Lower leg skin (tissue), 4 donors: ENCODE results near the gene SEMA3A. TPM values are rescaled to one million over a fixed set of nuclear protein-coding genes. Genes with fewer than 3 reads are reported as not detected.

ENCODE experiments used
- DNase-seq, 2 donors: peaks; one replicate each; pipeline ENCODE4 v3.0.0-alpha.2; 2019; ENCODE audit warnings: low spot score in 2 of 2
- H3K4me3 ChIP-seq: fragments of 200-600 bp; sonication (generic); 2 replicates; pipeline ENCODE4 v1.5.1; 2017; ENCODE audit warnings: mild to moderate bottlenecking, low read depth; ENCODE audit not compliant: poor library complexity, severe bottlenecking
- CTCF ChIP-seq, 3 donors: fragments of 450-650 bp; IDR thresholded peaks; one replicate each; pipeline ENCODE4 v1.5.1; 2016; ENCODE audit warnings: antibody characterized with exemption in 3 of 3, mild to moderate bottlenecking in 3 of 3, moderate library complexity in 2 of 3
- POLR2A ChIP-seq, 2 donors: fragments of 450-650 bp; IDR thresholded peaks; one replicate each; pipeline ENCODE4 v1.6.1; 2016 to 2017; ENCODE audit warnings: antibody characterized with exemption in 2 of 2, mild to moderate bottlenecking in 1 of 2, moderate library complexity in 1 of 2
- WGBS, 2 donors: methylation state at CpG; one replicate each; pipeline ENCODE4 v1.1.5; 2018; 5-methylcytosine and 5-hydroxymethylcytosine counted together
- intact Hi-C: fragments of 100-400 bp; cut with DNase I; formaldehyde crosslinking; loops from one replicate; pipeline ENCODE4 v1.15.0; 2023; ENCODE audit warnings: low total_unique reads
- total RNA-seq, 4 donors: library from RNA; depleted of rRNA; stranded (reverse); fragments of >200 nt; gene quantifications; one replicate each; pipeline ENCODE4 v1.1.0, GENCODE V29; 2016

Gene SEMA3A
- total RNA-seq, 4 donors from 2014 or later, result 0.19 to 1.6 (median 1.4) TPM

- TF ChIP-seq CTCF (IDR thresholded peaks at IDR 0.05) (no peak), POLR2A (IDR thresholded peaks at IDR 0.05) (no peak)
- intact Hi-C loops, result no loop called here
- H3K4me3 ChIP-seq, result no peak overlapping the region
- DNase-seq, result no peak
Observed at GRCh38 chr7:84231157-84231556, 36.6 kb upstream of the SEMA3A start.

- intact Hi-C loops, result no loop called here
- WGBS, 2 donors, result 74 to 83% methylated on average over 3 of the region's 3 CpGs
- H3K4me3 ChIP-seq, result no peak overlapping the region
- TF ChIP-seq CTCF (IDR thresholded peaks at IDR 0.05), result no peak
- TF ChIP-seq POLR2A (IDR thresholded peaks at IDR 0.05), result no peak
- no peak for DNase-seq
Observed at GRCh38 chr7:84230491-84230890, 35.9 kb upstream of the SEMA3A start.

- 65 to 71% methylated on average over 2 of the region's 2 CpGs for WGBS, 2 donors
- H3K4me3 ChIP-seq, result no peak overlapping the region
- intact Hi-C loops, result no loop called here
- TF ChIP-seq CTCF (IDR thresholded peaks at IDR 0.05) (no peak), POLR2A (IDR thresholded peaks at IDR 0.05) (no peak)
- DNase-seq, result no peak
Observed at GRCh38 chr7:84228526-84228925, 33.9 kb upstream of the SEMA3A start.

- TF ChIP-seq POLR2A (IDR thresholded peaks at IDR 0.05) (no peak), CTCF (IDR thresholded peaks at IDR 0.05) (no peak)
- 83 to 91% methylated on average over 2 of the region's 2 CpGs for WGBS, 2 donors
- DNase-seq, result no peak
- intact Hi-C loops, result no loop called here
- no peak overlapping the region for H3K4me3 ChIP-seq
Observed at GRCh38 chr7:84226759-84227158, 32.2 kb upstream of the SEMA3A start.

- intact Hi-C loops, result no loop called here
- TF ChIP-seq POLR2A (IDR thresholded peaks at IDR 0.05) (no peak), CTCF (IDR thresholded peaks at IDR 0.05) (no peak)
Observed at GRCh38 chr7:84224505-84224904, 29.9 kb upstream of the SEMA3A start.

GRCh38 chr7:84219310-84219709, 24.7 kb upstream of the SEMA3A start:
- intact Hi-C loops, result no loop called here
- no peak for DNase-seq
- H3K4me3 ChIP-seq, result no peak overlapping the region
- TF ChIP-seq CTCF (IDR thresholded peaks at IDR 0.05), result no peak
- no peak for TF ChIP-seq POLR2A (IDR thresholded peaks at IDR 0.05)
- WGBS, 2 donors, result 96 to 97% methylated on average over 2 of the region's 2 CpGs

More at GRCh38 chr7:84224505-84224904, 29.9 kb upstream of the SEMA3A start:
- no peak for DNase-seq
- no peak overlapping the region for H3K4me3 ChIP-seq
- WGBS, 2 donors, result 81 to 86% methylated on average over 2 of the region's 2 CpGs
